Measurements from ENCODE around the gene COX18.
A peak's percentile ranks its signal among the peaks of the same experiment; 100 is the strongest.

Gene COX18

DNA sequence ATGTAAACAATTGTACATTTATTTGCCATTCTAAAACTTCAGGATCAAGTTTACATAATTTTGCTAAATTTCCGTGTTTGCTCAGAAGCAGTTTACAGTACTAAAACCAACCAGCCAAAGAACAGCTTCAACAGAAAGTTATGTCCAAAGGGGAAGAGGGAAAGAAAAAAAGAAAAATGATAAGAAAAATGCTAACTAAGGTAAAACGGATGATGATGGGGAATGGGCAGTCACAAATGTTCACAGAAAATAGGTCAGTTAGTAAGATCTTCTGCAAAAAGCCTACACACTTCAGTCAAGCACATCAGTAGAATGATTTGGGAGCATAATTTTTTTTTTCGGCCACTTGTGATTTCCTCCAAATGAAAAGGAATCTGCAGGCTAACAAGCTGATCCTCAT, 6.3 kb upstream of the COX18 start:
- H3K4me1 ChIP-seq (ENCODE audit: low read length) = no peaks in the 10 kb centered on the region
- H3K4me3 ChIP-seq (ENCODE audit: low read length) = no peak overlapping the region
- peaks cover 44% of the 10 kb centered on the region for H3K36me3 ChIP-seq (replicated peaks; ENCODE audit: low read depth, low read length)
- no peaks in the 10 kb centered on the region for H3K27me3 ChIP-seq (ENCODE audit: low read depth, low read length)
- H3K4me2 ChIP-seq (ENCODE audit: low read length) = no peak overlapping the region
- H3K9ac ChIP-seq (ENCODE audit: low read length) = no peak overlapping the region
- no peak overlapping the region for H3K27ac ChIP-seq (ENCODE audit: low read length)
- H2AFZ ChIP-seq (ENCODE audit: low read depth, low read length) = no peak overlapping the region
- no peaks in the 10 kb centered on the region for H4K20me1 ChIP-seq (ENCODE audit: insufficient read depth, low read length)
- TF ChIP-seq CTCF (IDR thresholded peaks at IDR 0.05; ENCODE audit: low read depth, low read length) = no peak
- TF ChIP-seq EZH2phosphoT487 (IDR thresholded peaks at IDR 0.05; ENCODE audit: low read depth) = no peak
- H3K9me3 ChIP-seq (ENCODE audit: insufficient read depth, low read length) = no peaks in the 10 kb centered on the region
- peaks cover 12% of the 10 kb centered on the region for H3K79me2 ChIP-seq (ENCODE audit: low read length)

- peak overlapping the region; percentile 97 for H2AFZ ChIP-seq (ENCODE audit: low read depth, low read length)
- TF ChIP-seq EZH2phosphoT487 (IDR thresholded peaks at IDR 0.05; ENCODE audit: low read depth) (no peak), CTCF (IDR thresholded peaks at IDR 0.05; ENCODE audit: low read depth, low read length) (no peak)
- H3K9me3 ChIP-seq (ENCODE audit: insufficient read depth, low read length) = no peaks in the 10 kb centered on the region
- H3K9ac ChIP-seq (ENCODE audit: low read length) = peak overlapping the region; percentile 81
- peaks cover 14% of the 10 kb centered on the region for H3K4me1 ChIP-seq (ENCODE audit: low read length)
- H4K20me1 ChIP-seq (ENCODE audit: insufficient read depth, low read length) = no peaks in the 10 kb centered on the region
- peak overlapping the region; percentile 100 for H3K4me2 ChIP-seq (ENCODE audit: low read length)
- no peaks in the 10 kb centered on the region for H3K27me3 ChIP-seq (ENCODE audit: low read depth, low read length)
- peaks cover 33% of the 10 kb centered on the region for H3K36me3 ChIP-seq (replicated peaks; ENCODE audit: low read depth, low read length)
- H3K79me2 ChIP-seq (ENCODE audit: low read length) = peaks cover 42% of the 10 kb centered on the region
- peak overlapping the region; percentile 88 for H3K4me3 ChIP-seq (ENCODE audit: low read length)
- H3K27ac ChIP-seq (ENCODE audit: low read length) = peak overlapping the region; percentile 95
Measured at GRCh38 chr4:73070074-73070390, 516 bp upstream of the COX18 start.

GRCh38 chr4:73068491-73069337, 802 bp downstream of the COX18 start:
- Histone ChIP-seq H3K27me3 (ENCODE audit: low read depth, low read length) (no peaks in the 10 kb centered on the region), H4K20me1 (ENCODE audit: insufficient read depth, low read length) (no peaks in the 10 kb centered on the region), H3K9ac (ENCODE audit: low read length) (peak overlapping the region; percentile 81), H3K36me3 (replicated peaks; ENCODE audit: low read depth, low read length) (peaks cover 36% of the 10 kb centered on the region), H3K9me3 (ENCODE audit: insufficient read depth, low read length) (no peaks in the 10 kb centered on the region), H2AFZ (ENCODE audit: low read depth, low read length) (peak overlapping the region; percentile 76; the same call in 1 of the 2 replicates), H3K4me1 (ENCODE audit: low read length) (peaks cover 14% of the 10 kb centered on the region), H3K4me2 (ENCODE audit: low read length) (peak overlapping the region; percentile 81), H3K4me3 (ENCODE audit: low read length) (peak overlapping the region; percentile 88), H3K27ac (ENCODE audit: low read length) (peak overlapping the region; percentile 95), H3K79me2 (ENCODE audit: low read length) (peaks cover 50% of the 10 kb centered on the region)
- TF ChIP-seq CTCF (IDR thresholded peaks at IDR 0.05; ENCODE audit: low read depth, low read length) (no peak), EZH2phosphoT487 (IDR thresholded peaks at IDR 0.05; ENCODE audit: low read depth) (no peak)

- TF ChIP-seq CTCF (IDR thresholded peaks at IDR 0.05; ENCODE audit: low read depth, low read length) (no peak), EZH2phosphoT487 (IDR thresholded peaks at IDR 0.05; ENCODE audit: low read depth) (no peak)
- peaks cover 14% of the 10 kb centered on the region for H3K4me1 ChIP-seq (ENCODE audit: low read length)
- H3K79me2 ChIP-seq (ENCODE audit: low read length) = peaks cover 55% of the 10 kb centered on the region
- H3K4me3 ChIP-seq (ENCODE audit: low read length) = peak overlapping the region; percentile 88
- H4K20me1 ChIP-seq (ENCODE audit: insufficient read depth, low read length) = no peaks in the 10 kb centered on the region
- no peaks in the 10 kb centered on the region for H3K9me3 ChIP-seq (ENCODE audit: insufficient read depth, low read length)
- H3K36me3 ChIP-seq (replicated peaks; ENCODE audit: low read depth, low read length) = peaks cover 37% of the 10 kb centered on the region
- H3K27ac ChIP-seq (ENCODE audit: low read length) = peak overlapping the region; percentile 95
- H3K4me2 ChIP-seq (ENCODE audit: low read length) = peak overlapping the region; percentile 81
- H3K27me3 ChIP-seq (ENCODE audit: low read depth, low read length) = no peaks in the 10 kb centered on the region
- H3K9ac ChIP-seq (ENCODE audit: low read length) = peak overlapping the region; percentile 81
- H2AFZ ChIP-seq (ENCODE audit: low read depth, low read length) = peak overlapping the region; percentile 53; the same call in 1 of the 2 replicates
Measured at GRCh38 chr4:73067971-73068394, 1.5 kb downstream of the COX18 start.
